DND-41 (cell line): ENCODE data around the gene HEATR5B.

ENCODE experiments used
- ATAC-seq: fragments of 200-7000 bp; cut with Tn5 transposase; 3 replicates; pipeline ENCODE4 v1.9.1; 2021; ENCODE audit warnings: low read depth; ENCODE audit not compliant: insufficient read depth
- DNase-seq: peaks from one replicate; pipeline ENCODE4 v3.0.0-alpha.2; 2020
- H2AFZ ChIP-seq: 2 replicates; pipeline ENCODE4 v1.6.0; 2012; ENCODE audit warnings: low read depth, low read length
- H3K27ac ChIP-seq: 2 replicates; pipeline ENCODE4 v1.5.1; 2012; ENCODE audit warnings: low read length, inconsistent platforms
- H3K27me3 ChIP-seq: fragments of 200-600 bp; sonication (generic); 2 replicates; pipeline ENCODE4 v1.6.0; 2012; ENCODE audit warnings: low read length, mild to moderate bottlenecking, inconsistent platforms; ENCODE audit not compliant: insufficient read depth, poor library complexity
- H3K36me3 ChIP-seq: 2 replicates; pipeline ENCODE4 v1.5.1; 2012; ENCODE audit warnings: low read length, inconsistent platforms; ENCODE audit not compliant: insufficient read depth
- H3K4me1 ChIP-seq: 2 replicates; pipeline ENCODE4 v1.5.1; 2012; ENCODE audit warnings: mild to moderate bottlenecking, low read length; ENCODE audit not compliant: insufficient read depth
- H3K4me2 ChIP-seq: 2 replicates; pipeline ENCODE4 v1.6.0; 2012; ENCODE audit warnings: mild to moderate bottlenecking, moderate library complexity, low read length, inconsistent platforms; ENCODE audit not compliant: insufficient read depth
- H3K4me3 ChIP-seq, 2 experiments: fragments of 200-600 bp in 1 of 2; shearing (Covaris generic) in 1 of 2; 2 replicates each; pipeline ENCODE4 v1.5.1; 2012 to 2016; ENCODE audit warnings: inconsistent platforms in 2 of 2, low read length in 2 of 2, mild to moderate bottlenecking in 2 of 2, low read depth in 1 of 2, moderate library complexity in 1 of 2
- H3K79me2 ChIP-seq: 2 replicates; pipeline ENCODE4 v1.6.0; 2012; ENCODE audit warnings: low read length, inconsistent platforms; ENCODE audit not compliant: insufficient read depth
- H3K9ac ChIP-seq: 2 replicates; pipeline ENCODE4 v1.6.0; 2012; ENCODE audit warnings: low read depth, mild to moderate bottlenecking, inconsistent platforms, low read length, moderate library complexity
- H3K9me3 ChIP-seq: 2 replicates; pipeline ENCODE4 v1.5.1; 2012; ENCODE audit warnings: low read length, moderate library complexity, mild to moderate bottlenecking, inconsistent platforms; ENCODE audit not compliant: insufficient read depth, severe bottlenecking
- H4K20me1 ChIP-seq: 2 replicates; pipeline ENCODE4 v1.6.0; 2012; ENCODE audit warnings: low read length; ENCODE audit not compliant: insufficient read depth
- CTCF ChIP-seq: IDR thresholded peaks from 2 replicates; pipeline ENCODE4 v1.5.1; 2012; ENCODE audit warnings: borderline replicate concordance, low read length, moderate library complexity, mild to moderate bottlenecking; ENCODE audit not compliant: poor library complexity, severe bottlenecking; ENCODE audit errors: extremely low read depth
- EZH2 ChIP-seq: IDR thresholded peaks from 3 replicates; pipeline ENCODE4 v1.6.1; 2012; ENCODE audit warnings: borderline replicate concordance, low read depth, mild to moderate bottlenecking, moderate library complexity, low read length, inconsistent platforms; ENCODE audit not compliant: severe bottlenecking

Gene HEATR5B

GRCh38 chr2:37091873-37092272, 7.7 kb upstream of the HEATR5B start:
- Histone ChIP-seq H3K27ac (no peak overlapping the region), H3K79me2 (peaks cover 9% of the 10 kb centered on the region; the same call in 1 of the 2 replicates), H3K4me2 (no peak overlapping the region), H3K36me3 (peaks cover 69% of the 10 kb centered on the region), H3K9ac (no peak overlapping the region), H3K9me3 (no peaks in the 10 kb centered on the region), H2AFZ (no peak overlapping the region), H3K4me1 (no peaks in the 10 kb centered on the region), H3K27me3 (no peaks in the 10 kb centered on the region), H4K20me1 (no peaks in the 10 kb centered on the region), H3K4me3 (no peak overlapping the region)
- DNase-seq: no peak
- no peak for ATAC-seq
- no peak for TF ChIP-seq CTCF
- no peak for TF ChIP-seq EZH2

- Histone ChIP-seq H4K20me1 (no peaks in the 10 kb centered on the region), H3K79me2 (peaks cover 21% of the 10 kb centered on the region), H3K36me3 (peaks cover 53% of the 10 kb centered on the region), H3K4me1 (peaks cover 12% of the 10 kb centered on the region), H3K4me3 (no peak overlapping the region), H3K27me3 (no peaks in the 10 kb centered on the region), H3K4me2 (no peak overlapping the region), H3K9me3 (no peaks in the 10 kb centered on the region), H2AFZ (no peak overlapping the region), H3K27ac (no peak overlapping the region), H3K9ac (no peak overlapping the region)
- ATAC-seq (no peak), DNase-seq (no peak)
- TF ChIP-seq CTCF (no peak), EZH2 (no peak)
Measured at GRCh38 chr2:37090019-37090477, 5.9 kb upstream of the HEATR5B start.

GRCh38 chr2:37085731-37086147, 1.6 kb upstream of the HEATR5B start:
- H3K9me3 ChIP-seq: no peaks in the 10 kb centered on the region
- DNase-seq: no peak
- peak overlapping the region; percentile 79 for H3K4me2 ChIP-seq
- H4K20me1 ChIP-seq: no peaks in the 10 kb centered on the region
- H3K79me2 ChIP-seq: peaks cover 41% of the 10 kb centered on the region
- ATAC-seq: no peak
- H3K27ac ChIP-seq: no peak overlapping the region
- TF ChIP-seq EZH2: no peak
- no peak for TF ChIP-seq CTCF
- peaks cover 30% of the 10 kb centered on the region; the same call in 1 of the 2 replicates for H3K36me3 ChIP-seq
- no peak overlapping the region for H2AFZ ChIP-seq
- H3K9ac ChIP-seq: no peak overlapping the region
- H3K4me1 ChIP-seq: peaks cover 45% of the 10 kb centered on the region
- H3K4me3 ChIP-seq: peak overlapping the region in 1 of 2 experiments; percentile 83; a peak in 2 of 4 replicates
- H3K27me3 ChIP-seq: no peaks in the 10 kb centered on the region
